GM23338 (cell line): ENCODE data around the gene AP4B1. TPM values are rescaled to one million over a fixed set of nuclear protein-coding genes. Genes with fewer than 3 reads are reported as not detected.

Experiments
- ATAC-seq: fragments of 200-7000 bp; cut with Tn5 transposase; 3 replicates; pipeline ENCODE4 v1.9.1; 2020
- DNase-seq: peaks from one replicate; pipeline ENCODE4 v3.0.0-alpha.2; 2015; ENCODE audit warnings: low spot score
- H2AFZ ChIP-seq: fragments of 200-600 bp; sonication (generic); 2 replicates; pipeline ENCODE4 v1.8.0; 2016; ENCODE audit warnings: antibody characterized with exemption, mild to moderate bottlenecking, moderate library complexity
- H3F3A ChIP-seq: fragments of 200-600 bp; sonication (generic); replicated peaks from 2 replicates; pipeline ENCODE4 v1.8.0; 2017; ENCODE audit warnings: antibody characterized with exemption, mixed run types, low read depth
- H3K27ac ChIP-seq: fragments of 200-600 bp; sonication (generic); 2 replicates; pipeline ENCODE4 v1.6.1; 2016; ENCODE audit warnings: low read depth
- H3K27me3 ChIP-seq: fragments of 200-600 bp; sonication (generic); 2 replicates; pipeline ENCODE4 v1.8.0; 2016; ENCODE audit warnings: mild to moderate bottlenecking, mixed run types, moderate library complexity; ENCODE audit not compliant: insufficient read depth
- H3K36me3 ChIP-seq: fragments of 200-600 bp; sonication (generic); 2 replicates; pipeline ENCODE4 v1.8.0; 2016; ENCODE audit warnings: mild to moderate bottlenecking; ENCODE audit not compliant: insufficient read depth
- H3K4me1 ChIP-seq: fragments of 200-600 bp; sonication (generic); 2 replicates; pipeline ENCODE4 v1.8.0; 2016; ENCODE audit warnings: mild to moderate bottlenecking, moderate library complexity; ENCODE audit not compliant: insufficient read depth
- H3K4me2 ChIP-seq: fragments of 200-600 bp; sonication (generic); 2 replicates; pipeline ENCODE4 v1.7.1; 2017; ENCODE audit warnings: mixed run types
- H3K4me3 ChIP-seq: fragments of 200-600 bp; sonication (generic); 2 replicates; pipeline ENCODE4 v1.6.1; 2016; ENCODE audit warnings: mixed run types
- H3K79me2 ChIP-seq: fragments of 200-600 bp; sonication (generic); replicated peaks from 2 replicates; pipeline ENCODE4 v1.8.0; 2017; ENCODE audit warnings: mild to moderate bottlenecking; ENCODE audit not compliant: insufficient read depth
- H3K9me2 ChIP-seq: fragments of 200-600 bp; sonication (generic); 2 replicates; pipeline ENCODE4 v1.8.0; 2017; ENCODE audit not compliant: insufficient read depth
- H4K20me1 ChIP-seq: fragments of 200-600 bp; sonication (generic); replicated peaks from 2 replicates; pipeline ENCODE4 v1.8.0; 2017; ENCODE audit warnings: mild to moderate bottlenecking; ENCODE audit not compliant: insufficient read depth
- H3K27ac Mint-ChIP-seq: 2 replicates; pipeline ENCODE4 v1.8.0; 2020; ENCODE audit warnings: inconsistent platforms, mild to moderate bottlenecking, moderate library complexity, mixed read lengths
- H3K27me3 Mint-ChIP-seq: 3 replicates; pipeline ENCODE4 v1.8.0; 2022; ENCODE audit warnings: low read depth, mild to moderate bottlenecking, moderate library complexity, mixed read lengths, inconsistent platforms; ENCODE audit not compliant: insufficient read depth, poor library complexity
- H3K36me3 Mint-ChIP-seq: 3 replicates; pipeline ENCODE4 v1.8.0; 2021; ENCODE audit warnings: low read depth, mild to moderate bottlenecking, inconsistent platforms, moderate library complexity, mixed read lengths
- H3K4me1 Mint-ChIP-seq: 3 replicates; pipeline ENCODE4 v1.8.0; 2020; ENCODE audit warnings: mild to moderate bottlenecking, inconsistent platforms, mixed read lengths
- H3K4me3 Mint-ChIP-seq: 3 replicates; pipeline ENCODE4 v1.8.0; 2021; ENCODE audit warnings: moderate library complexity, mild to moderate bottlenecking, inconsistent platforms, mixed read lengths
- H3K9me3 Mint-ChIP-seq: 3 replicates; pipeline ENCODE4 v1.8.0; 2020; ENCODE audit warnings: moderate library complexity, mild to moderate bottlenecking, inconsistent platforms, mixed read lengths
- CREB1 ChIP-seq: fragments of 250-450 bp; sonication (Bioruptor Pico); IDR thresholded peaks from 2 replicates; pipeline ENCODE4 v1.5.0; 2020; ENCODE audit warnings: low read depth, mild to moderate bottlenecking, moderate library complexity
- ETS1 ChIP-seq: IDR thresholded peaks from 2 replicates; pipeline ENCODE4 v1.6.1; 2016; ENCODE audit warnings: antibody characterized with exemption
- EZH2 ChIP-seq: fragments of 200-600 bp; sonication (generic); IDR thresholded peaks from one replicate; pipeline ENCODE4 v1.8.0; 2017; ENCODE audit warnings: antibody characterized with exemption, mild to moderate bottlenecking, low read depth; ENCODE audit not compliant: unreplicated experiment
- JUNB ChIP-seq: IDR thresholded peaks from one replicate; pipeline ENCODE4 v1.6.1; 2016; ENCODE audit warnings: antibody characterized with exemption; ENCODE audit not compliant: unreplicated experiment
- NANOG ChIP-seq: IDR thresholded peaks from 2 replicates; pipeline ENCODE4 v1.6.1; 2016; ENCODE audit warnings: antibody characterized with exemption, borderline replicate concordance
- REST ChIP-seq: IDR thresholded peaks from one replicate; pipeline ENCODE4 v1.6.1; 2018; ENCODE audit warnings: antibody characterized with exemption; ENCODE audit not compliant: unreplicated experiment
- STAT1 ChIP-seq: IDR thresholded peaks from one replicate; pipeline ENCODE4 v1.6.1; 2016; ENCODE audit warnings: antibody characterized with exemption; ENCODE audit not compliant: unreplicated experiment
- ZNF462 ChIP-seq: fragments of 250-450 bp; sonication (Bioruptor Pico); IDR thresholded peaks from 2 replicates; pipeline ENCODE4 v1.5.0; 2020; ENCODE audit warnings: mild to moderate bottlenecking, moderate library complexity
- polyA plus RNA-seq: library from polyadenylated mRNA; unstranded; fragments of >200 nt; fragmentation: Nextera tagmentation; extraction: Ambion mirVana; gene quantifications from 2 replicates; pipeline ENCODE4 v1.2.1, GENCODE V29; 2016
- total RNA-seq: library from RNA; depleted of rRNA; stranded (reverse); fragments of >200 nt; shearing (Covaris generic); gene quantifications from 2 replicates; pipeline ENCODE4 v1.2.3, GENCODE V29; 2014

Gene AP4B1
- total and polyA plus RNA-seq, 2 experiments from 2014 or later, result 7.5 to 13.4 TPM

GRCh38 chr1:113858982-113859381 is 45.6 kb downstream of the AP4B1 start:
- no peaks in the 10 kb centered on the region for H3K4me1 ChIP-seq
- no peak overlapping the region for H3K4me2 ChIP-seq
- no peaks in the 10 kb centered on the region for H3K36me3 ChIP-seq
- no peaks in the 10 kb centered on the region for H3K27me3 ChIP-seq
- TF ChIP-seq STAT1 (no peak), EZH2 (no peak), JUNB (no peak), ETS1 (no peak), CREB1 (CRISPR knock-in tag) (no peak), REST (no peak), NANOG (no peak), ZNF462 (CRISPR knock-in tag) (no peak)
- no peaks in the 10 kb centered on the region for H3K9me2 ChIP-seq
- H3K79me2 ChIP-seq, result no peaks in the 10 kb centered on the region
- H3F3A ChIP-seq, result no peaks in the 10 kb centered on the region
- H2AFZ ChIP-seq, result peak overlapping the region; percentile 90; the same call in 1 of the 2 replicates
- ATAC-seq (no peak), DNase-seq (no peak)
- H3K4me3 ChIP-seq, result no peak overlapping the region
- H3K27ac Mint-ChIP-seq, result no peak overlapping the region
- no peaks in the 10 kb centered on the region for H3K4me1 Mint-ChIP-seq
- no peak overlapping the region for H3K27ac ChIP-seq
- no peaks in the 10 kb centered on the region for H3K27me3 Mint-ChIP-seq
- H3K9me3 Mint-ChIP-seq, result no peaks in the 10 kb centered on the region
- H3K4me3 Mint-ChIP-seq, result no peak overlapping the region
- H3K36me3 Mint-ChIP-seq, result no peaks in the 10 kb centered on the region
- no peaks in the 10 kb centered on the region for H4K20me1 ChIP-seq
